Right kidney (tissue), 1 donor: ENCODE data around the gene ARHGEF28.

Experiments used
- DNase-seq: peaks from one replicate; pipeline ENCODE4 v3.0.0-alpha.2; 2016

ARHGEF28 gene

GRCh38 chr5:73969195-73970036 is 343.4 kb downstream of the ARHGEF28 start:
- peak; percentile 37 for DNase-seq

GRCh38 chr5:73971326-73971725 is 345.3 kb downstream of the ARHGEF28 start:
- DNase-seq = no peak

GRCh38 chr5:73973135-73973534 is 347.1 kb downstream of the ARHGEF28 start:
- DNase-seq = no peak

- no peak for DNase-seq
These were observed 348.9 kb downstream of the ARHGEF28 start for GRCh38 chr5:73974871-73975360.

- DNase-seq = no peak
These were observed 349.8 kb downstream of the ARHGEF28 start for GRCh38 chr5:73975845-73976244.

- no peak for DNase-seq
These were observed 351.1 kb downstream of the ARHGEF28 start for GRCh38 chr5:73977146-73977545.

GRCh38 chr5:73979321-73979720 is 353.3 kb downstream of the ARHGEF28 start:
- no peak for DNase-seq

- no peak for DNase-seq
These were observed 355.7 kb downstream of the ARHGEF28 start for GRCh38 chr5:73981704-73982103.

GRCh38 chr5:73983644-73984043 is 357.6 kb downstream of the ARHGEF28 start:
- no peak for DNase-seq

GRCh38 chr5:73985145-73985544 is 359.1 kb downstream of the ARHGEF28 start:
- DNase-seq = no peak

GRCh38 chr5:73986729-73987128 is 360.7 kb downstream of the ARHGEF28 start:
- no peak for DNase-seq

- no peak for DNase-seq
These were observed 361.9 kb downstream of the ARHGEF28 start for GRCh38 chr5:73987915-73988314.

GRCh38 chr5:73989956-73990355 is 364.0 kb downstream of the ARHGEF28 start:
- DNase-seq = no peak
